GM21723 (cell line): ENCODE measurements around the gene CACNA2D3.

ENCODE experiments used
- ATAC-seq: cut with Tn5 transposase; IDR thresholded peaks from one replicate; pipeline ENCODE4 v1.9.1; 2021; ENCODE audit warnings: mild to moderate bottlenecking, moderate library complexity; ENCODE audit not compliant: unreplicated experiment

The CACNA2D3 gene

DNA sequence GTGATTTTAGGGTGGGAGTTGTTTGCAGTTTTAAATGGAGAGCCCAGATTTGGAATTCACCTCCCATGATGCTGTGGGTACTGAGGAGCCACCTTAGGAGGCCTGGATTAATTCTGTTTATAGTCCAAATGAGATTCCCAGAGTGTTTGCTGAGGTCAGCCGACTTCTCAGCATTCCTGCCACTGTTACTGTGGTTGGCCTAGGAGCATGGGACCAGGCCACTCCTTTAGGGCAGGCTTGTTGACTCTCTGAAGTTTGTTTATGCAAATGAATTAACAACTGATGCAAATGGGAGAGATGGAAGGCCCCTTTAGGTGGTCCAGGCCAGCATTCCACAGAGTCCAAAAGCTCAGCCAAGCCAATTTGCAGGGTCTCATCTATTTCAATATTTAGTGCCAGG is 46.1 kb downstream of the CACNA2D3 start:
- ATAC-seq: no peak

- no peak for ATAC-seq
These were observed 47.2 kb downstream of the CACNA2D3 start for GRCh38 chr3:54169524-54169923.

DNA sequence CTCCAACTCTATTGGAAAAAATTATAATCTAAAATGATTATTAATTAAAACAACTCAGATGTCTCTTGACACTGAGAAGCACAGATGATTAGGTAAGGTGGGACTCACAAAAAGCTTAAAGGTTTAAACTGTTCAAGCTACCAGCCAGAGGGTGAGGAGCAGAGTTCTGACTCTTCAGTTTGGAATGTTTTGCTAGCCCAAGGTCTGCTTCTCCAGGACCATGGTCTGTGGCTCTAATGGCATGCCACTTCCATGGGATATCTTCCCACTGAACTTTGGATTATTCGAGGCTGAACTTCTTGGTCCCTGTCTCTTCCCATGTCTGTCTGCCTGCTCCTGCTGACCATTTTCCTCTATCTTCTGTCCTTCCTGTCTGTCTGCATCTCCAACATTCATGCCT is 49.2 kb downstream of the CACNA2D3 start:
- no peak for ATAC-seq

DNA sequence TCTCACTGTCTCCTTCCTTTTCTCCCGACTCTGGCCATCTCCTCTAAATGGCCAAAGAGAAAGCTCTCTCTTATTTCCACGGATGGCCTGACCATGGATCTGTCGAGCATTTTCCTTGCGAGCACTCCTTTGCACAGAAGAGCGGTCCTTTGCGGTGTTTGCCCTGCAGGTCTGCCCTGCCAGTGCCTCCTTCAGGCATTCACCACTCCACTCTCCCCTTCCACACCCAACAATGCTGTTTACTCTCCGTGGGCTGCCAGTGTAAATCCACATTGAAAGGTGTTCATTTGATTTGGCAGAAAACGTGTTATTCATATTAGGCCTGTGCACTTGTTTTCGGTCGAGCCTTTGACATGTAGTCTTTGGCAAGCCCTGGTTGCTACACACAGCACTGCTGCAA is 49.6 kb downstream of the CACNA2D3 start:
- ATAC-seq: no peak

DNA sequence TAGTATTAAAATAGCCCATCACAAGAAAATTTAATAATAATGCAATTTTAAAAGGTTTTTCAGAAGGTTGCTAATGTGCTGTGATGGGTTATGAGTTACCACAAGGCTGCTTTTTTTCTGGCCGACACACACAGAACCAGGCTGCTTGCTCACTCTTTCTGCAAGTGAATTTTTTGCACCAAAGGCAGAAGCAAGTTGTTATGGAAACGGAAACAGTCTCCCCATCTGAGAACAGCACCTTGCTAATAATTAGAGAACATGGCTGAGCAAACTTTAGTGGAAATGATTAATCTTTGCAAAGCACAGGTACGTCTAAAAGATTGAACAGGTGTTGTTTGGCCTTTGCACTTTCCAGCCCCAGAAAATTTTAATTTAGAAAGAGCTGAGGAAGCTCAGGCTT is 51.0 kb downstream of the CACNA2D3 start:
- ATAC-seq: no peak

DNA sequence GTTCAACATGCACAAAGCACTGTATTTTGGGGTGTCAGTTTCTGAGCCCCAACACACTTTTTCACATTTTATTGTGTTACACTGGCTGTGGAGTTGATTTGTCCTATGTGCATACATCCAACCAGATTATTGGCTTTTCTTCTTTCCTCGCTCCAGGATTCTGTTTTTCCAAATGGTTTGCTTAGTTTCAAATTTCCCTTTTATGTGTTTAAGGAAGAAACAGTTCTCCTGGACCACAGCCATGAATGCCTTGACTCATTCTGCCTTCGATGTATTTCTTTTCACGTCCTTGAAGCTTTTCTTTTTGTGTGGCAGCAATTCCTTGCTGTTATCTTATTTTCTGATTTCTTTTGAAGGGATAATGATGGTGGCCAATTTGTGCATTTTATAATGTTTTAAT is 53.8 kb downstream of the CACNA2D3 start:
- no peak for ATAC-seq

GRCh38 chr3:54177816-54178215 is 55.5 kb downstream of the CACNA2D3 start:
- no peak for ATAC-seq

- ATAC-seq: no peak
These were observed 56.0 kb downstream of the CACNA2D3 start for GRCh38 chr3:54178376-54178775.

DNA sequence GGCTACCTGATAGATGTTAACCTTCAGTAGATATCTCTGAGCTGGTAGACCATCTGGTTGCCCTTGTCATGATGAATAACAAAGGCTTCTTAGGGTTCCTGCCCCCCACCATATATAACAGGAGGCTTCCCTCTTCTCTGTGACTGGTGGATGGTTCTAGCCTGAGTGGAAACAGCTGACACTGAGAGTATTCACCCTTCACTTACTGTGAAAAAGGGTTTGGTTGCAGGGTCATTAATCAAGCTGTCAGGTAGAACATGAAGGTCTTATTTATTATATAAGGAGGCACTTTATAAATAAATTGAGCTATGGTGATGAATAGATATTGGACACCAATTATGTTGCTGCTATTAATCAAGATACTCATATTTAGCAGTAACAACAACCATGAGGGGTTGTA is 58.6 kb downstream of the CACNA2D3 start:
- no peak for ATAC-seq

GRCh38 chr3:54182242-54182641 is 59.9 kb downstream of the CACNA2D3 start:
- no peak for ATAC-seq

- ATAC-seq: no peak
These were observed 63.4 kb downstream of the CACNA2D3 start for GRCh38 chr3:54185740-54186139.

- no peak for ATAC-seq
These were observed 65.9 kb downstream of the CACNA2D3 start for GRCh38 chr3:54188176-54188791.

DNA sequence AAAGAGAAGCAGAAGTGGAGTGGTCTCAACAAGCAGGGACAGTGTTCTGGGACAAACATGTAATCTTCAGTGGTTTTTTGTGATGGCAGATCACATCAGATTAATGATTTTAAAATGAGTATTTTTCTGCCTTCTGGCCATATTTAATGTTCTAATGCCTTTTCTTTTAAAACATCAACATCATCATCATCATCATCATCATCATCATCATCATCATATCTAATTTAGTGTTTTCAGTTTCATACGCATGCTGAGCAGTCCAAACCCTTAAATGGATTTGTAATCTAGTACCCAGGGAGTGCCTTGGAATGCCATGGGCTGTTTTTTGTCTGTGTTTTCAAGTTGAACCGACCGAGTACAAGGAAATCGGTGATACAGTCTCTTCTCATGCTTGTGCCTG is 68.9 kb downstream of the CACNA2D3 start:
- ATAC-seq: no peak

- ATAC-seq: no peak
These were observed 69.7 kb downstream of the CACNA2D3 start for GRCh38 chr3:54192026-54192425.

DNA sequence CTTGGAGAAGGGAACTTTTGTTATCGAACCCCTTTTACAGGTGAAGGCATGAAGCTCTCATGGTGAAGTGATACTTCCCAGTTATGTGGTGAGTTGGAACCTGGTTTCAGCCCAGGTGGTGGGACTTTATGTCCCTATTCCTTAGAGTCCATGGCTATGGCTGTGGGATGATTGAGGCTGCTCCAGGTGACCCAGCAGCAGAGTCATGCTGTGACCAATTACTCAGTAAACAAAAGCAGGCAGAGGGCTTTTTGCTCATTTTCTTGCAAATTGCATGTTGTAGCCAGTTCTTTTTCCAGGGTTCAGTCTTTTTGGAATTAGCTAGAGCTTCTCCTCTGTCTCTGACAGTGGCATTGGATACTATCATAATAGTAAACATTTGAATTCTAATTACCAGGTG is 70.7 kb downstream of the CACNA2D3 start:
- no peak for ATAC-seq

- ATAC-seq: no peak
These were observed 74.1 kb downstream of the CACNA2D3 start for GRCh38 chr3:54196360-54196991.

DNA sequence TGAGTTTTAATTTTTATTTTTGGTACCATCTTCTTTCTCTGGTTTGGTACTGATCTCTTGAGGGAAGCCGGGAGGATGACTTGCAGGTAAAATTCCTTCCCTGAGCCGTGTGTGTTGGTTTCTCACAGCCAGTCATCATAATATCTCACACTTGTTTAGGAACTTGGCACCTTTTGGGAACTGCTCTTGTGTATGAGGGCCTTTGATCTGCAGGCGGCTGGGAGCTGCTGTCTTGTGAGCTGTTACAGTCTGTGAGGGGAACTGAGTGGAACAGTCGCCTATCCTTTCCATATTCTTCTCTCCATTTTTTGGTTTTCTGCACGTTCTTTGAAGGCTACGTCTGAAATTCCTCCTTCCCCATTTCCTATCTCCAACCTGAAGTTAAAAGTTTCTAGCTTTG is 75.2 kb downstream of the CACNA2D3 start:
- no peak for ATAC-seq

DNA sequence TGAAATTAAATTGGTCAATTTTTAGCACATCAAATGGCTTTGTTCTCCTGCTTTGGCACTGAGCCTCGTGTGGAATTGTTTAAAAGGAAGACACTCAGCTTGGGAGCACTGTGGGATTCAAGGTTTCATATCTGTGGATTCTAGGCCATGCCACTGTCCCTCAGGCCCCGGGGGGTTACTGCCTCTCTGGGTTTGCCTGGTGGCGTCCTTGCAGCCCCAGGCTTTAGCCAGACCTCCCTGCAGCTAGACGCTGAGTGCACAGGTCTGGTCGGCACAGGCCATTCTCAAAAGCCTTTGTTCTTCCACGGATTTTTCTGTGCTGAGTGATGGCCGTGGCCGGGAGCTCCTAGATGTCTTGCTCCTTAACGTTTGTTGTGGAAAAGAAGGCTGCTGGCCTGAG is 76.2 kb downstream of the CACNA2D3 start:
- no peak for ATAC-seq

DNA sequence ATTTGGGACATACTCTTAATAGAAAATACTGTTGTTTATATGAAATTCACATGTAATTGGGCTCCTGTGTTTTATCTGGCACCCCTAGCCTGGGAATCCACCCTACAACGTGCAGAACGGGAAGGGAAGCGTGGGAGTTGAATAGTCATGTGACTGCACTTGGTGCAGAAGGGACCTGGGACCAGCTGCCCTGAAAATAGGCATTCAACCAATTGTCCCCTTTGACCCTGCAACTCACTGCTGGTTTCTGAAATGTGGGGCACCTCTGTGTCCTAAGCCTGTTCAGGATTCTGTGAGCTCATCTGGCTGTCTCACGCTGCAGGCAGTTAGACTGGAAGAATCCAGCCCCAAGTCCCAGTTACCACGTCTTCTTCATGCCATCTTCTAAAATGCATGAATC is 79.7 kb downstream of the CACNA2D3 start:
- ATAC-seq: no peak

DNA sequence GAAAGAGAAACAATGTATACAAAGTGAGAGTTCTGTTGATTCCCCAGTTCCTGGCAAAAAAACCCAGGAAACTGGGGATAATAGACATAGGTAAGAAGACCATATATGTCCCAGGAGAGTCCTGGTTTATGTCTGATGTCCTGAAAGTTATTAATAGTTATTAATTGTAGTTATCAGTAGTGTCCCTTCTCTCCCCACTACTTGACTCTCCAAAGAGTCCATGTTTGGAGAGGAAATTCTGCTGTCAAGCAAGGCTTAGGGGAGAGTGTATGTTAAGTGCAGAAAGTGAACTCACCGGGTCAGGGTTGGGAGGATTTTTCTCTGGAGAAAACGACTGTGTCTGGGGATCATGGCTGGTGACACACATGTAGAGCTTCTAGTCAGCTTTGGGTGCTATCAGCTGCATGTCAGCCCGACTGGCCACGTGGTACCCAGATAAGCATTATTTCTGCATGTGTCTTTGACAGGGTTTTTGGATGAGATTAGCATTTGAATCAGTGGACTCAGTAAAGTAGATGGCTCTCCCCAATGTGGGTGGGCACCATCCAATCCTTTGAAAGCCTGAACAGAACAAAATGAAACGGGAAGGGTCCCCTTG is 80.4 kb downstream of the CACNA2D3 start:
- ATAC-seq: no peak

- no peak for ATAC-seq
These were observed 84.5 kb downstream of the CACNA2D3 start for GRCh38 chr3:54206874-54207273.

GRCh38 chr3:54211097-54211496 is 88.7 kb downstream of the CACNA2D3 start:
- no peak for ATAC-seq

DNA sequence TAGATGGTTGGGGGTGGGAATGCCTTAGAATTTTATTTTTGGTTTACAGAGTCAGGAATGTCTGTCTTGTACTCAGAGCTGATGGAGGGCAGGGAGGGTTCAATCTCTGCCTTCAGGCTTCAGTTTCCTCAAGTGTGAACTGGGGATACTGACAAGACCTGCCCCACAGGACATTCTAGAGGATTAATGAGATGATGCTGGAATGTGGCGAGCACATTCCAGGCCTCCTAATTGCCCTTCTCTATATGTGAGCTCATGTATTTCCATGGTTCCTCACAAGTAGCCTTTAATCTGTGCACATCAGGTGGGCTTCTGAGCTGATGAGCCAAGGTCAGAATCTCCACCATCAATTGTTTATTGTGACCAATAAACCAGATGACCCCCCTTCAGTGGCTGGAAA is 90.4 kb downstream of the CACNA2D3 start:
- ATAC-seq: no peak
